RWPE2 (cell line): ENCODE measurements around the gene RFTN1.

Source experiments
- ATAC-seq: fragments of 200-7000 bp; cut with Tn5 transposase; 3 replicates; pipeline ENCODE4 v1.9.1; 2021; ENCODE audit warnings: low read depth
- DNase-seq: peaks from one replicate; pipeline ENCODE4 v3.0.0-alpha.2; 2020; ENCODE audit warnings: low spot score
- H3K27ac ChIP-seq: fragments of 450-650 bp; 2 replicates; pipeline ENCODE4 v1.5.1; 2017; ENCODE audit warnings: mild to moderate bottlenecking; ENCODE audit not compliant: poor library complexity, severe bottlenecking
- H3K27me3 ChIP-seq: fragments of 250-450 bp; sonication (Bioruptor Pico); 2 replicates; pipeline ENCODE4 v1.5.1; 2021; ENCODE audit warnings: mild to moderate bottlenecking, moderate library complexity; ENCODE audit not compliant: insufficient read depth, poor library complexity, severe bottlenecking
- H3K36me3 ChIP-seq: fragments of 250-450 bp; sonication (Bioruptor Pico); 2 replicates; pipeline ENCODE4 v1.5.1; 2020; ENCODE audit warnings: low read depth, mild to moderate bottlenecking, moderate library complexity
- H3K4me1 ChIP-seq: fragments of 250-450 bp; sonication (Bioruptor Pico); 2 replicates; pipeline ENCODE4 v1.5.1; 2021; ENCODE audit warnings: mild to moderate bottlenecking, moderate library complexity; ENCODE audit not compliant: insufficient read depth, poor library complexity, severe bottlenecking
- H3K4me3 ChIP-seq: fragments of 250-450 bp; sonication (Bioruptor Pico); 2 replicates; pipeline ENCODE4 v1.5.1; 2021; ENCODE audit warnings: mild to moderate bottlenecking, moderate library complexity; ENCODE audit not compliant: severe bottlenecking
- H3K9me3 ChIP-seq: fragments of 250-450 bp; sonication (Bioruptor Pico); 2 replicates; pipeline ENCODE4 v1.5.1; 2021; ENCODE audit warnings: mild to moderate bottlenecking, moderate library complexity; ENCODE audit not compliant: severe bottlenecking
- CTCF ChIP-seq: fragments of 450-650 bp; IDR thresholded peaks from one replicate; pipeline ENCODE4 v1.5.1; 2017; ENCODE audit warnings: mild to moderate bottlenecking, moderate library complexity; ENCODE audit not compliant: poor library complexity, severe bottlenecking

Gene RFTN1

GRCh38 chr3:16484984-16485383 is 28.5 kb downstream of the RFTN1 start:
- Histone ChIP-seq H3K36me3 (no peaks in the 10 kb centered on the region), H3K4me3 (no peak overlapping the region), H3K4me1 (peaks cover 3% of the 10 kb centered on the region), H3K27ac (no peak overlapping the region), H3K9me3 (no peaks in the 10 kb centered on the region), H3K27me3 (no peaks in the 10 kb centered on the region)
- ATAC-seq, result no peak
- DNase-seq, result no peak
- TF ChIP-seq CTCF, result no peak

- no peak for DNase-seq
- Histone ChIP-seq H3K36me3 (no peaks in the 10 kb centered on the region), H3K27me3 (no peaks in the 10 kb centered on the region), H3K4me1 (peaks cover 3% of the 10 kb centered on the region), H3K4me3 (no peak overlapping the region), H3K27ac (no peak overlapping the region), H3K9me3 (no peaks in the 10 kb centered on the region)
- ATAC-seq, result no peak
- no peak for TF ChIP-seq CTCF
Measured at GRCh38 chr3:16484216-16484615, 29.3 kb downstream of the RFTN1 start.

DNA sequence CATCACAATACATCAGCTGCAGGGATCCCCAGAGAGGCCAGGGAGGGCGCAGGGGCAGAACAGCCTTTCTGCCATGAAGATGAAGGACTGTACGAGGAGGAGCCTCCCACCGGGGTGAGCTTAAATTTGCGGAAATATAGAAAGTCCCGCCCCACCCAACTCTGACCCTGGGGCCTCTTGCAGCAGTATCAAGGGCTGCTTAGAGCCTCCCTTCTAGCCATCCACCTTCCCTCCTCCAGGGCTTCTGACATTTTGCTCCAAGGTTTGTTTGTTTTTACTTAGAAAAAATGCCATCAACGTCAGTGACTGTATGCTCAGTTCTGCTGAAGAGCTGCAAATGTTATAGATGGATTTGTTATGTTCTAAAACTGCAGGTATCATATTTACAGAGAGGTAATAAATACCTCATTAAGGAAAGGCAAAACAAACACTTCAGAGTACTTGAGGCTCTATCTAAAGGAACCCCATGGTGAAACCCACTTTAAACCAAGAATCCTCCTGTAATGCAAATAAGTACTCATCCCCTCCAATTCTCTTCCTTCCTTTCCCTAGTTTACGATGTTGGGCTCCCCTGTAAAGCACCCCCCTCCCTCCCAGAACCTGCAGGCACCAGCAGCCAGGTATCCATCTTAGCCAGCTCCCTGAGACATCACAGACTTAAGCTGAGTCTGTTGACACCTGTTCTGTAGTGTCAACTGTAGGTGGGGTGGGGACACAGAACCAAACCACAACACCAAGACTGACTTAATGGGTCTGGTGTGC is 30.5 kb downstream of the RFTN1 start:
- no peak overlapping the region for H3K4me3 ChIP-seq
- no peaks in the 10 kb centered on the region for H3K36me3 ChIP-seq
- TF ChIP-seq CTCF, result no peak
- no peaks in the 10 kb centered on the region for H3K27me3 ChIP-seq
- H3K27ac ChIP-seq, result no peak overlapping the region
- H3K4me1 ChIP-seq, result peaks cover 3% of the 10 kb centered on the region
- no peak for DNase-seq
- ATAC-seq, result no peak
- no peaks in the 10 kb centered on the region for H3K9me3 ChIP-seq

- TF ChIP-seq CTCF, result no peak
- Histone ChIP-seq H3K4me1 (peaks cover 3% of the 10 kb centered on the region), H3K27me3 (no peaks in the 10 kb centered on the region), H3K9me3 (no peaks in the 10 kb centered on the region), H3K27ac (no peak overlapping the region), H3K4me3 (no peak overlapping the region), H3K36me3 (no peaks in the 10 kb centered on the region)
- ATAC-seq (no peak), DNase-seq (no peak)
Measured at GRCh38 chr3:16482194-16482769, 31.2 kb downstream of the RFTN1 start.

GRCh38 chr3:16481546-16481897 is 32.0 kb downstream of the RFTN1 start:
- no peaks in the 10 kb centered on the region for H3K36me3 ChIP-seq
- H3K9me3 ChIP-seq, result no peaks in the 10 kb centered on the region
- DNase-seq (no peak), ATAC-seq (no peak)
- H3K27ac ChIP-seq, result no peak overlapping the region
- no peak for TF ChIP-seq CTCF
- H3K4me1 ChIP-seq, result peaks cover 3% of the 10 kb centered on the region
- H3K4me3 ChIP-seq, result no peak overlapping the region
- no peaks in the 10 kb centered on the region for H3K27me3 ChIP-seq
